GM19455 (cell line): Measurements from ENCODE around the gene MMP14.
"Not testable (repeated sequence)": the region's sequence is repeated elsewhere in the genome, so short reads cannot be mapped to it uniquely, and the experiment has no call there.

Experiments used
- ATAC-seq: cut with Tn5 transposase; IDR thresholded peaks from one replicate; pipeline ENCODE4 v1.9.1; 2021; ENCODE audit not compliant: unreplicated experiment

The MMP14 gene

DNA sequence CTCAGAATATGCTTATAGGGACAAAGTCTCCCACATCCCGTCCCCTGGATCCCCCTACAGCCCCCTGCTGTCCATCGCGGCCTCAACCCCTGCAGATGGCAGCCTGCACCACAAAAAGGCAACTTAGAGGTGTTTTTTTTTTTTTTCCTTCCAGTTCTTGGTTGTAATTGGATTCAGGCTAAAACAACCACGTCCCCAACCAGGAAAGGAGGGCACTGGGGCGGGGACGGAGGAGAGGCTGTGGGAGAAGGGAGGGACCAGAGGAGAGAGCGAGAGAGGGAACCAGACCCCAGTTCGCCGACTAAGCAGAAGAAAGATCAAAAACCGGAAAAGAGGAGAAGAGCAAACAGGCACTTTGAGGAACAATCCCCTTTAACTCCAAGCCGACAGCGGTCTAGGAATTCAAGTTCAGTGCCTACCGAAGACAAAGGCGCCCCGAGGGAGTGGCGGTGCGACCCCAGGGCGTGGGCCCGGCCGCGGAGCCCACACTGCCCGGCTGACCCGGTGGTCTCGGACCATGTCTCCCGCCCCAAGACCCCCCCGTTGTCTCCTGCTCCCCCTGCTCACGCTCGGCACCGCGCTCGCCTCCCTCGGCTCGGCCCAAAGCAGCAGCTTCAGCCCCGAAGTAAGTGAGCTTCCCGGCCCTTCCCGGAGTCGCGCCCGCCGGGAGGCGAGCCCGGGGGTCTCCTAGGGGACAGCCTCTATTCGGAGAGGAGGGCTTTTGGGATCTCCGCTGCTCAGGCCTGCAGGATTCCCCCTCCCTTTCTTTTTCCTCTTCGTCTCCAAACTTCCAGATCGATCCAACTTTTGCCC, at the start of gene MMP14:
Gene MMP14 (plus strand): TSS at position 285 of the 813 bp plus-strand sequence. CDS start 233 bp downstream, at position 518.
- ATAC-seq: no peak

DNA sequence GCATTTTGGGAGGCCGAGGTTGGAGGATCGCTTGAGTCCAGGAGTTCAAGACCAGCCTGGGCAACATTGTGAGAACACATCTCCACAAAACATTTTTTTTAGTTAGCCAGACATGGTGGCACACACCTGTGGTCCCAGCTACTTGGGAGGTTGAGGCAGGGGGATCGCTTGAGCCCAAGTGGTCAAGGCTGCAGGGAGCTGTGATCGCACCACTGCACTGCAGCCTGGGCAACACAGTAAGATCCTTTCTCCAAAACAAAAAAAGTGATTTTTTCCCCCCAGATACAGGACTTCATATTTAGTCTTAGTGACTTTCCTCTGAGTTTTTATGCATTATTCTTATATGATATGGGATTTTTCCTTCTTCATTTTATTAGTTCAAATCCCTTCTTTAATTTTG, 49.7 kb upstream of the MMP14 start:
- ATAC-seq: no peak

DNA sequence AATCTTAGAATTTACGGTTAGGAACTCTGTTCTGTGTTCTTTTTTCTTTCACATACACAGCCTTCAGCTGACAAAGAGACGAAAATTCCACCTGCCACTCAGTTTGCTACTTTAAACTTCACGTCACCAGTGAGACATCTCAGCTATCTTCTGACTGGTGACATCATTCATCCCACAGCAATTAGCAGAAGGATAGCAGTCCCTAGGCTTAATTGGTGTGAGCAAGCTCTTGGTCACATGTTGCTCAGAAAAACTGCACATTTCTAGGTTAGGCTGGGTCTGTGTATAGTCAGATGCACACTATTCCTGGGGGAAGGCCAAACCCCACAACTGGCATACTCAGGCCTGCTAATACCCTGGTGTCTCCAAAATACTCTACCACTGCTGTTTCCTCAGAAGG, 45.1 kb upstream of the MMP14 start:
- no peak for ATAC-seq

- no peak for ATAC-seq
Observed at GRCh38 chr14:22792158-22792557, 44.2 kb upstream of the MMP14 start.

DNA sequence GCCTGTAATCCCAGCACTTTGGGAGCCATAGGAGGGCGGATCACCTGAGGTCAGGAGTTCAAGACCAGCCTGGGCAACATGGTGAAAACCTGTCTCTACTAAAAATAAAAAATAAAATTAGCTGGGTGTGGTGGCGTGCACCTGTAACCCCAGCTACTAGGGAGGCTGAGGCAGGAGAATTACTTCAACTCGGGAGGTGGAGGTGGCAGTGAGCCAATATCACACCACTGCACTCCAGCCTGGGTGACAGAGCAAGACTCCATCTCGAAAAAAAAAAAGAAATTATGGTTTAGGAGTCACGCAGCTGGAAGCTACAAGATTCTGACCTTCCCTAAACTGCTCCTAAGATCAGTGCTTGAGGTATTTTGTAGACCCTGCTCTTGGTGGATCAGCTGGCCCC, 42.8 kb upstream of the MMP14 start:
- not testable (repeated sequence) for ATAC-seq

GRCh38 chr14:22793976-22794375, 42.4 kb upstream of the MMP14 start:
- ATAC-seq: no peak

- peak; percentile 45 for ATAC-seq
Observed at GRCh38 chr14:22794551-22794951, 41.8 kb upstream of the MMP14 start.

DNA sequence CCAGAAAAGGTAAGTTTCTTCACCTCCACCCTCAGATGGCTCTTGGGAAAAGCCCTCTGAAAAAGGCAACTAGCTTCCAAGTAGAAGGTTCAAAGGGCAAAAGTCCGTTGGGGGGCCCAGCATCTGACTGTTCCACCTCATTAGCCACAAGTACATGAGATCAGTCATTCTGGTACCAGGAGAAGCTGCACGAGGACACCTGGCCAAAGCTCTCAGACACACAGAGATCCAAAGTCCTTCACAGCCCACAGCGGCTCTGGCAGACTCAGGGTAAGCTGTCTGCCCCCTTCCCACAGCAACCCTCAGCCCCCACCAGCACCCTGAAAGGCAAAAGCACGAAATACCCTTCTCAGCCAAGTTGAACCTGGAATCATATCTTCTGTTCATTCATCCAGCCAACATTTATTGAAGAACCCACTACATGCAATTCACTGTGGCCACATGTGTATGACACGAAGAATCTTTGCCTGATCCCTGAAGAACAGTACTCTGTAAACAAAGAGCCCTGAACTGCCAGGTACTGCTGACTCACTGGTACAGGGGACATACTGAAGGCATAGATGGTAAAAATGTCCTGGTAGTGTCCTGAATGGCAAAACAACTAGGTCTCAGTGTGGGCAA, 40.2 kb upstream of the MMP14 start:
- no peak for ATAC-seq

GRCh38 chr14:22797017-22797917, 39.1 kb upstream of the MMP14 start:
- no peak for ATAC-seq

GRCh38 chr14:22798528-22798927, 37.9 kb upstream of the MMP14 start:
- ATAC-seq: no peak

- ATAC-seq: no peak
Observed at GRCh38 chr14:22800346-22800745, 36.0 kb upstream of the MMP14 start.

DNA sequence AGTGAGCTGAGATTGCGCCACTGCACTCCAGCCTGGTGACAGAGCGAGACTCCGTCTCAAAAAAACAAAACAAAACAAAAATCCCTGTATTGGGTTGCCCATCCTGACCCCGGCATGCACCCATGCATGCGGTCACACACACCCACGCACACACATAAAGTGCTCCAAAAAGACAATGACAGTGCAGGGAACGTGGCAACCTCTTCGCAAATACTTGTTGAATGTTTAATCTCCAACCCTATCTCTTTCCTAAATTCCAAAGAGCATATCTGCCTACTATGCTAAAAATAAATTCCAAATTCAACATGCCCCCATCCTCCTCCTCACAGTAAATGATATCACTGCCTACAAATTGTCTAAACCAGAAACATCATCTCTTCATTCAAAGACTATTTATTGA, 34.7 kb upstream of the MMP14 start:
- ATAC-seq: no peak

GRCh38 chr14:22802860-22803686, 33.3 kb upstream of the MMP14 start:
- ATAC-seq: no peak

- no peak for ATAC-seq
Observed at GRCh38 chr14:22803687-22803974, 32.8 kb upstream of the MMP14 start.

GRCh38 chr14:22805235-22805634, 31.1 kb upstream of the MMP14 start:
- not testable (repeated sequence) for ATAC-seq

DNA sequence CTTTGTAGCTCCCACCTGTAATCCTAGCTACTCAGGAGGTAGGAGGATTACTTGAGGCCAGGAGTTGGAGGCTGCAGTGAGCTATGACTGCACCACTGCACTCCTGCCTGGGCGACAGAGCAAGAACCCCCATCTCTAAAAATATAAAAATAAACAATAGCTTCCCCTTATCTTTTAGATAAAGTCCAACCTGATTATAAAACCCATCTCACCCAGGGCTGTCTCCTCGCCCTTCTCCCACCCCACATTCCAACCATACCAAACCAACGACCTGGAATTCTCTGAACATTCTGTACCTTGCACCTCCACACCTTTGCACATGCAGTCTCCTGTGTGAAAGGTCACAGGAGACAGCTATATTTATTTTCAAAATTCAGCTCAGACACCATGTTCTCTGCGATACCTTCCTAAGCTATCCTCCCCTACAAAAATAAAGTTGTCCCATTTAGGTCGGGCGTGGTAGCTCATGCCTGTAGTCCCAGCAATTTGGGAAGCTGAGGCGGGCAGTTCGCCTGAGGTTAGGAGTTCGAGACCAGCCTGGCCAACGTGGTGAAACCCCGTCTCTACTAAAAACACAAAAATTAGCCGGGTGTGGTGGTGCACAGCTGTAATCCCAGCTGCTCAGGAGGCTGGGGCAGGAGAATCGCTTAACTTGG, 28.8 kb upstream of the MMP14 start:
- ATAC-seq: no peak

GRCh38 chr14:22808388-22809209, 27.8 kb upstream of the MMP14 start:
- ATAC-seq: no peak

DNA sequence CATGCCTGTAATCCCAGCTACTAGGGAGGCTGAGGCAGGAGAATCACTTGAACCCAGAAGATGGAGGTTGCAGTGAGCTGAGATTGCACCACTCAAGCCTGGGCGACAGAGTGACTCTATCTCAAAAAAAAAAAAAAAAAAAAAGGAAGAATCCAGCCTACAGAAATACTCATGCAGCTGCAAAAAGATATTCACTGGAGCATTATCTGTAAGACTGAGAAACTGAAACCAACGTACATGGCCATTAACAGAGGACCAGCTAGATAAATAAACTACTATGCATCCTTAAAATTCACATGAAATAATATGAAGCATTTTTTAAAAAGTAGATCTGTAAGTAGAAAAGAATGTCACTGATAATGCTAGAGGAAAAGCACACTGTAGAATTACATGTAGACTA, 24.7 kb upstream of the MMP14 start:
- ATAC-seq: no peak

DNA sequence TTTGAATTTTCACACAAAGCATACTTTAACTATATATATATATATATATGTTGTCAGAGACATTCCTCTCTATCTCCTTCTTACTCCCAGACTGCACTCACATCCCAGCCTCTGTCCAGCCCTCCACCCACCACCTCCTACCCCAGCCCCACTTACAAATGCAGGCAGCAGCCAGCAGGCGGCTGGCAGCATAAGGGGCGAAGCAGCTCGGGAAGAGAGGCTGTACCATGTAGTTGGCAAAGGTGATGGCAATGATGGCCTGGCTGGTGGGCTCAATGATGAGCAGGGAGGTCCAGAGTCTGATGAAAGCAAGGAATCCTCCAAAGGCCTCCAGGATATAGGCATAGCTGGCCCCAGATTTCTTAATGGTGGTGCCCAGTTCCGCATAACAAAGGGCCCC, 23.6 kb upstream of the MMP14 start:
- no peak for ATAC-seq

DNA sequence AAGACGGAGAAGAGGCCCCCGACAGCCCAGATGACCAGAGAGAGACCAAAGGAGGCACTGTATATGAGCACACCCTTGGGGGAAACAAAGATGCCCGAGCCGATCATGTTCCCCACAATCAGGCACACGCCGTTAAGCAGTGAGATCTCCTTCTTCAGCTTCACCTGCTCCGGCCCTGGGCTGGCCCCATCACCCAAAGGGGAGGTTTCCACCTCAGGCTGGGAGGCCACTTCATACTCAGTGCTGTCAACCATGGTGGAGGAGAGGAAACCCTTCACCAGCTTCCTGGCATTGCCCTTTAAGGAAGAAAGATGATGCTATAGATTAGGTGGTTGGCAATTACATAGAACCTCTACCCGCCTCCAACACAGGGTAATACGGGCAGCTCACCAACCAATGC, 23.2 kb upstream of the MMP14 start:
- ATAC-seq: no peak
